ENCODE data around the gene SLC39A11. TPM values are rescaled to one million over a fixed set of nuclear protein-coding genes. Genes with fewer than 3 reads are reported as not detected.

Gene SLC39A11
- total RNA-seq, 1 experiment from 2014 or later = 18.6 TPM

- no TSS peak for BruUV-seq (replicated peaks)
Observed at GRCh38 chr17:72879877-72880276, 212.6 kb downstream of the SLC39A11 start.

GRCh38 chr17:72878975-72879660 is 213.4 kb downstream of the SLC39A11 start:
- Histone ChIP-seq H3K36me3 (ENCODE audit: insufficient read depth, low read length, poor library complexity, severe bottlenecking) (no peaks in the 10 kb centered on the region), H3K27me3 (replicated peaks; ENCODE audit: insufficient read depth, low read depth, low read length, poor library complexity) (no peaks in the 10 kb centered on the region), H3K27ac (ENCODE audit: low read depth, low read length, poor library complexity, severe bottlenecking) (no peak overlapping the region), H3K4me3 (ENCODE audit: low read depth, low read length, poor library complexity, severe bottlenecking) (no peak overlapping the region), H3K4me1 (ENCODE audit: insufficient read depth, low read length, poor library complexity, severe bottlenecking) (no peaks in the 10 kb centered on the region), H3K9me3 (ENCODE audit: low read depth, low read length, poor library complexity, severe bottlenecking) (peaks cover 35% of the 10 kb centered on the region)
- intact Hi-C loops (cut with micrococcal nuclease; ENCODE audit: unreplicated experiment) = no loop called here
- no peak for DNase-seq (ENCODE audit: low spot score)
- TF ChIP-seq EZH2 (IDR thresholded peaks at IDR 0.05; ENCODE audit: borderline replicate concordance, low read depth, low read length, poor library complexity, severe bottlenecking) = no peak
- CTCF ChIA-PET = no interaction called here
- POLR2A ChIA-PET (ENCODE audit: low non-redundant PET) = no interaction called here
- BruUV-seq (replicated peaks) = no TSS peak

More at GRCh38 chr17:72879877-72880276, 212.6 kb downstream of the SLC39A11 start:
- Histone ChIP-seq H3K9me3 (ENCODE audit: low read depth, low read length, poor library complexity, severe bottlenecking) (peaks cover 35% of the 10 kb centered on the region), H3K36me3 (ENCODE audit: insufficient read depth, low read length, poor library complexity, severe bottlenecking) (no peaks in the 10 kb centered on the region), H3K27me3 (replicated peaks; ENCODE audit: insufficient read depth, low read depth, low read length, poor library complexity) (no peaks in the 10 kb centered on the region), H3K4me3 (ENCODE audit: low read depth, low read length, poor library complexity, severe bottlenecking) (no peak overlapping the region), H3K27ac (ENCODE audit: low read depth, low read length, poor library complexity, severe bottlenecking) (no peak overlapping the region), H3K4me1 (ENCODE audit: insufficient read depth, low read length, poor library complexity, severe bottlenecking) (no peaks in the 10 kb centered on the region)
- CTCF ChIA-PET = no interaction called here
- POLR2A ChIA-PET (ENCODE audit: low non-redundant PET) = no interaction called here
- DNase-seq (ENCODE audit: low spot score) = no peak
- intact Hi-C loops (cut with micrococcal nuclease; ENCODE audit: unreplicated experiment) = no loop called here
- TF ChIP-seq CTCF (conservative IDR thresholded peaks at IDR 0.05; ENCODE audit: low read depth, low read length) (no peak), EZH2 (IDR thresholded peaks at IDR 0.05; ENCODE audit: borderline replicate concordance, low read depth, low read length, poor library complexity, severe bottlenecking) (no peak)

- BruUV-seq (replicated peaks) = no TSS peak
- peaks cover 35% of the 10 kb centered on the region for H3K9me3 ChIP-seq (ENCODE audit: low read depth, low read length, poor library complexity, severe bottlenecking)
- CTCF ChIA-PET = no interaction called here
- no peak overlapping the region for H3K4me3 ChIP-seq (ENCODE audit: low read depth, low read length, poor library complexity, severe bottlenecking)
- no peaks in the 10 kb centered on the region for H3K4me1 ChIP-seq (ENCODE audit: insufficient read depth, low read length, poor library complexity, severe bottlenecking)
- H3K36me3 ChIP-seq (ENCODE audit: insufficient read depth, low read length, poor library complexity, severe bottlenecking) = no peaks in the 10 kb centered on the region
- no peaks in the 10 kb centered on the region for H3K27me3 ChIP-seq (replicated peaks; ENCODE audit: insufficient read depth, low read depth, low read length, poor library complexity)
- POLR2A ChIA-PET (ENCODE audit: low non-redundant PET) = no interaction called here
- TF ChIP-seq CTCF (conservative IDR thresholded peaks at IDR 0.05; ENCODE audit: low read depth, low read length) = no peak
- TF ChIP-seq EZH2 (IDR thresholded peaks at IDR 0.05; ENCODE audit: borderline replicate concordance, low read depth, low read length, poor library complexity, severe bottlenecking) = no peak
- no peak for DNase-seq (ENCODE audit: low spot score)
- H3K27ac ChIP-seq (ENCODE audit: low read depth, low read length, poor library complexity, severe bottlenecking) = no peak overlapping the region
- intact Hi-C loops (cut with micrococcal nuclease; ENCODE audit: unreplicated experiment) = no loop called here
Observed at GRCh38 chr17:72877348-72877747, 215.1 kb downstream of the SLC39A11 start.

GRCh38 chr17:72876413-72876812 is 216.1 kb downstream of the SLC39A11 start:
- DNase-seq (ENCODE audit: low spot score) = no peak
- no peak for TF ChIP-seq CTCF (conservative IDR thresholded peaks at IDR 0.05; ENCODE audit: low read depth, low read length)
- TF ChIP-seq EZH2 (IDR thresholded peaks at IDR 0.05; ENCODE audit: borderline replicate concordance, low read depth, low read length, poor library complexity, severe bottlenecking) = no peak
- Histone ChIP-seq H3K27ac (ENCODE audit: low read depth, low read length, poor library complexity, severe bottlenecking) (no peak overlapping the region), H3K9me3 (ENCODE audit: low read depth, low read length, poor library complexity, severe bottlenecking) (peaks cover 35% of the 10 kb centered on the region), H3K4me1 (ENCODE audit: insufficient read depth, low read length, poor library complexity, severe bottlenecking) (no peaks in the 10 kb centered on the region), H3K36me3 (ENCODE audit: insufficient read depth, low read length, poor library complexity, severe bottlenecking) (no peaks in the 10 kb centered on the region), H3K27me3 (replicated peaks; ENCODE audit: insufficient read depth, low read depth, low read length, poor library complexity) (no peaks in the 10 kb centered on the region), H3K4me3 (ENCODE audit: low read depth, low read length, poor library complexity, severe bottlenecking) (no peak overlapping the region)
- CTCF ChIA-PET = no interaction called here
- no TSS peak for BruUV-seq (replicated peaks)
- intact Hi-C loops (cut with micrococcal nuclease; ENCODE audit: unreplicated experiment) = no loop called here
- POLR2A ChIA-PET (ENCODE audit: low non-redundant PET) = no interaction called here
